ENCODE data around the gene SORL1-AS1.
"Not testable (repeated sequence)": the region's sequence is repeated elsewhere in the genome, so short reads cannot be mapped to it uniquely, and the experiment has no call there.

The SORL1-AS1 gene

GRCh38 chr11:121426476-121427399 is 26.0 kb downstream of the SORL1-AS1 start:
- peak in 1 of 2 donors; percentile 53 for DNase-seq

- DNase-seq = no peak
Observed at GRCh38 chr11:121425828-121426227, 26.9 kb downstream of the SORL1-AS1 start.

- no peak for DNase-seq
Observed at GRCh38 chr11:121422675-121423074, 30.1 kb downstream of the SORL1-AS1 start.

GRCh38 chr11:121421149-121421901 is 31.4 kb downstream of the SORL1-AS1 start:
- no peak for DNase-seq

DNA sequence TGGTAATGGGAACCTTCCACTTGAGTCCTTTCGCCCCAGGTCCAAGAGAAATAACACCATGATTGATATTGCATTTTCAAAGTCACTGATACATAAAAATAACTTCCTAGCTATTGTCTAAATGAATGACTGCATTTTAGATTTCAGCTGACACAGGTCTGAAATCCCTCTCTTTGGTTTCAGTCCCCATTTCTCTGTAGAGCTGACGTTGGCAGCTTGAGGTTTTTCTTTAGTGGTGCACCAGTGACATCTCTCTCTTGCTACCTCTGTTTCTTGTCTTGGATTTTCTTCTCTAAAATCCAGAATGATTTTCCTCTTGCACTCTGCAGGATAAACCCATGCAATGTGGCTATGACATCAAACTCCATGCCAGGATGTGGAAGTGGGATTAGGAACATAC is 32.4 kb downstream of the SORL1-AS1 start:
- DNase-seq = no peak

- DNase-seq = no peak
Observed at GRCh38 chr11:121419836-121420235, 32.9 kb downstream of the SORL1-AS1 start.

- no peak for DNase-seq
Observed at GRCh38 chr11:121418625-121419114, 34.1 kb downstream of the SORL1-AS1 start.

DNA sequence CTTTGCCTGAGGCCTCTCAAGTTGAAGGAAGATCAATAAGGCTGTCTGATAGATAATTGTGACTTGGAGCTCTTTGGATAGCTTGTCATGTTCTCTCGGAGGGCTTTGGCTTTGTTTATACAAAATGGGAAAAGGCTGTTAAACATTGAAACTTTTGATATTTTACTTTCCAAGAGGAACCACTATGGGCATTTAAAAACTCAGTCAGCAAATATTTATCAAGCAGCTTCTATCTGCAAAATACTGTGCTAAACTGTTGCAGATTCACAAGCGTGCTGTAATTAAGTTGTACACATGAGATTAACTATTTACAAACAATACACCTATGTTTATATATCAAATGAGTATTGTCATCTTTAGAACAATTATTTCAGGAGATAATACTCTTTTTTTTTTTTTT is 35.2 kb downstream of the SORL1-AS1 start:
- DNase-seq = no peak

DNA sequence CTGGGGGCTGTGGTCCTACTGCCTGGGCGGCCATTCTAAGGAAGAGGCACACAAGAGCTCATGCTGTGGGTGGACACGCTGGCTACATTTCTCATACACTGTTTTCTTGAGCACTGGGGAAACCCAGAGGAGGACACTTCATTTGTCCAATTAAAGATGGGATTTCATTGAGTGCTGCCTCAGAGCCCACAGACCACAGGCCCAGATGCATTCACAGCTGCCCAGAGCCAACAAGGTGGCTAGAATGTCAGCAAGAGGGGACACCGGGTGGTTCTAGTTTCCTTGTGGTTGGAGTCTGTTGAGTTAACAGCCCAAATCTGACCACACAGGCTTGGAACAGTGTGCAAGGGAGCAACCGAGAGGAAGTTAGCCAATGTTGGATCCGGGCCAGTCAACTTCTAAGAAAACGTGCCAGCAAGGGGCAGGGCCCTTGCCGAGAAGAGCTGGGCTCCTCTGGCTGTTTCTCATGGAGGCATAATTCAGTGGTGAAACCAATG is 35.7 kb downstream of the SORL1-AS1 start:
- DNase-seq = peak; percentile 41 to 44

DNA sequence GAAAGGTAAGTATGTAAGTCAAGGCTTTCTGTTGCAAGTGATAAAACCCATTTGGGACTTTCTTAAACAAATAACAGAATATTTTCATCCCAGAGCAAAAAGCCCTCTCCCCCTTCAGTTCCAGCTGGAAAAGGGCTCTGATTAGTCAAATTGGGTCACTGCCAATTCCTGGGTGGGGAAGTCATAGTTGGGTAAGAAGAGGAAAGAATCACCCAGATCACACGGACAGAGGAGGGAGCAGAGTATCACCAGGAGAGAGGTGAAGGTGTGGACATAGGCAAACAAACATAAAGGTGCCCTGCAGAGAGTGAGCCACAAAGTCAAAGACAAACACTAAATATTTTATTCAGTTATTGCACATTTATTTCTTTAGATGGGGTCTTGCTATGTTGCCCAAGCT is 36.9 kb downstream of the SORL1-AS1 start:
- DNase-seq = no peak

DNA sequence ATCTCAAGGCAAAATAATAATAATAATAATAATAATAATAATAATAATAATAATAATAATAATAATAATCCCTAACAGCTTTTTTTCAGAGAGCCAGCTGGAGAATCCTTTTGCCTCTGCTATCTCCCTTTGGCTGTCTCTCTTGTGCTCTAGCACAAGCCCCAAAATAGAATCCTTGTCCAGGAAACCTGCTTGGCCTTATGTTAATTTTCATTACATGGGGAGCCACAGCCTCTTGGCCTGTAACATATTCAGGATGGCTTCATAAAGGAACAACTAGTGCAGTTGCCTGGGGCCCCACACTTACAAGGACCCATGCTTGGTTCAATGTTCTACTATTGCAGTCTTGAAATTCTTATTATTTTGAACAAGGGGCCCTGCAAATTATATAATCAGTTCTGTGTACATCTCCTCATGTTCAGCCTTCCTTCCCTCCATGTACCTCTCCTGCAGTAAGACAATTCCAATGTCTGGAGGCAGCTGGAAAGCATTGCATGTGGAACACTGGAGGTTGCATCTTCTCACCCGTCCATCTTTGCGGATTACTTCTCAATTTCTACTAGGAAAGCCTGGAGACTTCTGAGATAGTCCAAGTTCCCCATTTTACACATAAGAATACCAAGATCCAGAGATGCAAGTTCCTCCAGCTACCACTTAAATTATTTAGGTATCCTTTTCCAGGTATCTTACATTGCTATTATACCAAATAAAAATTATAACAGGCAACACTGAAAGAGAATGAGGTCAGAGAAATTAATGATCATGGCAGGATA is 38.4 kb downstream of the SORL1-AS1 start:
- no peak for DNase-seq

DNA sequence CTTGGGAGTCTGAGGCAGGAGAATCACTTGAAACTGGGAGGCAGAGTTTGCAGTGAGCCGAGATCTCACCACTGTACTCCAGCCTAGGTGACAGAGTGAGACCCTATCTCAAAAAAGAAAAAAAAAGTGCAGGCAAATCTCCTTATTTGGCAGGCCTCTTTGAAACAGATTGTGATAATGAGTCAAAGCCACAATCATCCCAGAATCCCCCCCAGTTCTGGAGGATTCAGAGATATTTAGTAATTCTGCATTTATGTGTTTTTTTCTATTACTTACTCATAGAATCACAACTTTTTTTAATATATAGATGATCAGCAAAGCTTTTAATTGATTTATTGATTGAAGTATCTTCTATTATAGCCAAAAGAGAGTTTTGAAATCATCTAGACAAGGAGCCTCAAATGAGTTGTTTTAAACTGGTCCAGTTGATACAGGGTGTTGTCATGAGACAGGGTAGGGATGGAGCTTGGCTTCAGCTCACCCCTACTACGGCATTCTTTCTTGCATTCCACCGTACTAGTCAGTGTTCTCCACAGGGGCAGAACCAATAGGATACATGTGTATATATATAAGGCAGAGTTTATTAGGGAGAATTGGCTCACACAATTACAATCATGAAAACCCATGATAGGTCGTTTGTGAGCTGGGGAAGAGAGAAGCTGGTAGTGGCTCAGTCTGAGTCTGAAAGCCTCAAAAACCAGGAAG is 39.9 kb downstream of the SORL1-AS1 start:
- no peak for DNase-seq

DNA sequence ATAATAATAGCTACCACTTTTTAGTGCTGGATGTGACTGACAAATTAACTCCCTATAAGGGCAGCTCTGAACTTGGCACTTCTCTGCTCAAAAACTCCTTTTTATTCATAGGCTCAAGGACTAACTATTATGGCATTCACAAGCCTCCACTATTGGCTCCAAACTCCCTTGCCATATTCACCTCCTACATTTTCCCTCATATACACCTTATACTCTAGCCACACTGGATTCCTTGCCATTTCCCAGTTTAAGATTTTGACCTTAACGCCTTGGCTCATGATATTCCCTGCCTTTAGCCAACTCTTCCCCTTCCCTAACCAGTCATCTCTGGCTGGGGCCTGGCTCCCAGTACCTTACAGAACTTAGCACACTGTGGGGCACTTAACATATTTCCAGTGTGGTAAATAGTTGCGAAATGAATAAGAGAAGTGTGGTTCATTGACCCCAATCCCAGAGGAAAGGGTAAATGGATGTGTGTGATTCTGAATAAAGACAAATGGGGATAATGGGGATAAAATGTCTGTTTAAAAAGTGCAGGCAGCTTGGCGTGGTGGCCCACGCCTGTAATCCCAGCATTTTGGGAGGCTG is 40.7 kb downstream of the SORL1-AS1 start:
- DNase-seq = no peak

- not testable (repeated sequence) for DNase-seq
Observed at GRCh38 chr11:121411330-121411729, 41.4 kb downstream of the SORL1-AS1 start.

GRCh38 chr11:121410041-121410440 is 42.7 kb downstream of the SORL1-AS1 start:
- not testable (repeated sequence) for DNase-seq

- DNase-seq = no peak
Observed at GRCh38 chr11:121408830-121409229, 43.9 kb downstream of the SORL1-AS1 start.

GRCh38 chr11:121406291-121406690 is 46.5 kb downstream of the SORL1-AS1 start:
- DNase-seq = no peak

DNA sequence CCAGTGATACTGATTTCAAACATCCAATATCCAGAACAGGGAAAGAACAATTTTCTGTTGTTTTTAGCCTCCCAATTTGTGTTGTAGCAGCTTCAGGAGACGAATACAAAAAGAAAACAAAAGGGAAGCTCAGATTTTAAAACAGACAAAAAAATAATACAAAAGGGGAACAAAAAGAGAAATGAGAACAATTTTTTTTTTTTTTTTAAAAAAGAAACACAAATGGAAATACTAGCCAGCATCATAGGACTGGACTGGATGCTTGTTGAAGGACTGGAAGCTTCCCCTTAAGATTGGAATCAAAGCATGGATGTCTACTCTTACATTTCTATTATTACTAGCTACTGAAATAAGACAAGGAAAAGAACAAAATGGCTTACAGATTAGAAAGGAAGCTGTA is 47.1 kb downstream of the SORL1-AS1 start:
- no peak for DNase-seq

GRCh38 chr11:121394785-121395184 is 58.0 kb downstream of the SORL1-AS1 start:
- no peak for DNase-seq

DNA sequence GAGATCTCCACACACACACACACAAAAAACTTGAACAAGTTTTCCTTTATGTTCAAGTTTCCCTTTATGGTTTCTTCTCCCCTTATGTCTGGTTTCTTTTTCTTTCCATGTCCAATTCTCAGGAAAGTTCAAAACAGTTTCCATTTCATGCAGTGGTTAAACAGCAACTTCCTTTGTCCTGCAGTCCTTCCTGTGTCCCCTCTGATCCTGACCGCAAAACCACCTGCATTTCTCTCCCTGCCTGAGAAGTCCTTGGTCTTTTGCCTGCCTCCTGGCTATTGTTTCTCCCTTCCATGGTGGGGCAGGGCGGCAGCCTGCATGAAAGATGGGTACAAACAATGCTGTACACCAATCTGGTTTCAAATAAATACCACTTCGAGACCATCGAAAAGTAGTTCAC is 58.9 kb downstream of the SORL1-AS1 start:
- DNase-seq = no peak

- DNase-seq = no peak
Observed at GRCh38 chr11:121391914-121392313, 60.9 kb downstream of the SORL1-AS1 start.

- DNase-seq = no peak
Observed at GRCh38 chr11:121389651-121390050, 63.1 kb downstream of the SORL1-AS1 start.

Data from stimulated activated CD4-positive, alpha-beta T cell treated with anti-CD3 and anti-CD28 coated beads, Interleukin-2, amount 100 ng/mL, for 48 hours (primary cell).